HG03442 (cell line): Measurements from ENCODE around the gene CPNE4.

Source experiments
- ATAC-seq: cut with Tn5 transposase; IDR thresholded peaks from one replicate; pipeline ENCODE4 v1.9.1; 2021; ENCODE audit warnings: mild to moderate bottlenecking, moderate library complexity; ENCODE audit not compliant: unreplicated experiment

Gene CPNE4

DNA sequence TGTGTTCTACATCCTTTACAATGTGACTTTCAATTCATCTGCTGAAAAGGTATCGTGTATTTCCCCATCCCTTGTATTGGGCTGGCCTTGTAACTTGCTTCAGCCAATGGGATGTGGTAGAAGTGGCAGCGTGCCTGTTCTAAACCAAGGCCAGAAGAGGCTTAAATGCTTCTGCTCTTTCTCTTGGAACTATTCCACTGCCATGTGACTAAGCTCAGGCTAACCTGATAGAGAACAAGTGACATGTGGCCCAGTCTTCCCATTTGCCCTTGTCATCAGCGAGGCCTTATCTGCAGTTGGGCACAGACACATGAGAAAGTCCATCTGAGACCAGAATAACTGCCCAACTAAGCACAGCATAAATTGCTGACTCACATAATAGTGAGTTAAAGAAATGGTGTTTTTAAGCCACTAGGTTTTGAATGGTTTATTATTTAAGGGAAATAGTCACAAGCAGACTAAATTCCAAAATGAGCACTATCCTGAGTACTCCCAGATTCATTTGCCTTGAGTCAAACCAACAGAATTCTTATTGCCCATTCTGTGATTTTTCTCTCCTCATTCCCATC, 230.2 kb downstream of the CPNE4 start:
- no peak for ATAC-seq

DNA sequence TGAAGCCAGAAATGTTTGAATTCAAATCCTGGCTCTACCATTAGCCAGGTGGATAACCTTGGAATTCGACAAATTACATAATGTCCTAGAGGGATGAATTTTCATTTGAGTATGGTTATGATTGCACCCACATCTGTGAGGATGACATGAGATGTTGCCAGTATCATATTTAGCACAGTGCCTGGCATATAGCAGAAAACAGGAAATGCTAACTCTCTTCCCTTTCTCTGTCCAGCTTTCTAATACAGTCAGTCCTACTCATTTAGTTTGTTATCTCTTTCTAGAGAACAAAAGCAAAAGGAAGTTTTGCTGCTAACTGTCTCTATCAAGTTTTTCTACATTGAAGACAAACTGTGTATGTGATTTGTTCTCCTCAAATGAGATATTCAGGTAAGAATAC, 231.7 kb downstream of the CPNE4 start:
- ATAC-seq = no peak

DNA sequence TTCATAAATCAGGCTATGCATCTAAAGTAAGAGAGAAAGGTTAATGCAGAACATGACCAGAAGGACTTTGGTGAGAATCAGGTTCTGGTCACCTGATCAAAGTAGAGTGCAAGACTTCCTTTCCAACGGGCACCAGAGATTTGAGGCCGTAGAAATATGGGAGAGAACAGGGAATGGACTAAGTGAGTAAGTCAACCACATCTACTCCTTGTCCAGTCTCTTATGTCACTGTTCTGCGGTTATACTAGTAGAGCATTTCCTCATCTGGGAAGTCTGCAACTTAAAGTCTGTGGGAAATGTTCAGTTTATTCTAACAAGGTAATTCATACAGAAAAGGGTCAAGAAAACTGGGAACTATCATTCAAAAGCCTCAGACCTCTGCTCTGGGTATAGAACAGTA, 232.8 kb downstream of the CPNE4 start:
- ATAC-seq = no peak

DNA sequence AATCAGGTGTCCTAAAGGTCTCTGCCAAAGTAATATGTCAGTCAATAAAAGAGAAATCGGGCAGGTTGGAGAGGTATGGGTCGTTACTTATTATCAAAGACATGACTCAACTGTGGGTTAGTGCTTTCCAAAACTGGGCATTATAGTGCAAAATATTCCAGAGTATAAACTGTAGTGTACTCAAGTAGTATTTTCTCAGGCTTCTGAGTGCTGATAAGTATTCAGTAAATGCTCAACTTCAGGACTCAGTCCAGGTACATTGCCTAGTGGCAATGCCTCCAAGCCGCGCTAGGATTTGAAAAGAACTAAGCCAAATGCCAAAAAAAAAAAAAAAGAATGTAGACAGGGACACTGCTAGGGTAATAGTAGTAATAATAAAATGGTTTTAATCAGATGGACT, 233.2 kb downstream of the CPNE4 start:
- no peak for ATAC-seq

DNA sequence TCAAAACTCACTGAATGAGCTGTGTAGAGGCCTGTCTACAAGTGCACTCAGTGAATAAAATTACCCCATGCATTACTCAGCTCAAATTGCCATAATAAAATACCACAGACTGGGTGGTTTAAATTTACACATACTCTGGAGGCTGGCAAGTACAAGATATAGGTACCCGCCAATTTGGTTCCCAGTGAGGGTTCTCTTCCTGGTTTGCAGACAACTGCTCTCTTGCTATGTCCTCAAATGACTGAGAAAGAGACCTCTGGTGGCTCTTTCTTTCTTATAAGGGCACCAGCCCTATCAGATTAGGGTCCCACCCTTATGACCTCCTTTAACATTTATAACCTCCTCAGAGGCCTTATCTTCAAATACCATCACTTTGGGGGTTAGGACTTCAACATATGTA, 237.0 kb downstream of the CPNE4 start:
- ATAC-seq = no peak

DNA sequence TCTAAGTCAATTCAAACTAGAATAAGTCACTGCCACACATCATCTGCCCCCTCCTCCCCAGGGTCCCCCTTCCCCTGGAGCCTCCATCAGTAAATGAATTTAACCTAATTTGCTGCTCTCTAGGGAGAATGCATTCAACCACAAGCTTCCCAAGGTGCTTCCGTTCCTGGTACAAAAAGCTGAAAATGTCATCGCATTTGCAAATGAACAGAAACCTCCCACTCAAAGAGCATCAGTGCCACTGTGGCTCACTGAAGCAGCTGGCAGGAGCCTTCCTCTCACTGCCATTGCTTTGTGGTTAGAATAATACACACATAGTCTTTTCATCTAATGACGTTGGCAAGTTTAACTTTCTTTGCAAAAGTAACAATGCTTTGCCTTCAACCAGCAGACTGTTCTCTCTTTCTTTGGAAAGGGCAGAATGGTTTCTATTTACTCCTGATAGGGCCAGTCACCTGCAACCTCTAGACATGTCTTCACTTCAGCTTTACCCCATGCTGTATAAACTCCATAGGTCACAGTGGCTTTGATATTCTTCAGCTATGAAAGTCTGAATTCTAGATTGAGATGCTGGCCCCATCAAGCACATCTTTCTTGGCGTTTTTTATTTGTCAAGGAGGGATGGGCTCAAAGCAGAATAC, 238.1 kb downstream of the CPNE4 start:
- peak; percentile 72 for ATAC-seq

DNA sequence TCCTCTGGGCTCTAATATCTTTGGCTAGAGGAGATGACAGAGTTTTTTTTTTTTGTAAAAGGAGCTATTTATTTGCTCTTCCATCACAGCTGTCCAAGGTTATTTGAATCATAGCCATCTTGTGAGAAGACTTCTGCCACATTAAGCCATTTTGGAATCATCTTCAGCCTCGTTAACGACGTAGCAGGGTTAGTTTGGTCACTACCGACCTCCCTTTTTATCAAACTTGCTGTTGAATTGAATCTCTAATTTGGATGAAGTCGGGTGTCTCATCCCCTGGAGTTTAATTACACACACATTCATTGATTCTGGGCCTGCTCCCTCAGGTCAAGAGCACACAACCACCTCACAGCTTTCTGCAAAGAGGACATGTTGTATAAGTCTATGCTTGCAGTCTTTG, 238.7 kb downstream of the CPNE4 start:
- ATAC-seq = no peak

DNA sequence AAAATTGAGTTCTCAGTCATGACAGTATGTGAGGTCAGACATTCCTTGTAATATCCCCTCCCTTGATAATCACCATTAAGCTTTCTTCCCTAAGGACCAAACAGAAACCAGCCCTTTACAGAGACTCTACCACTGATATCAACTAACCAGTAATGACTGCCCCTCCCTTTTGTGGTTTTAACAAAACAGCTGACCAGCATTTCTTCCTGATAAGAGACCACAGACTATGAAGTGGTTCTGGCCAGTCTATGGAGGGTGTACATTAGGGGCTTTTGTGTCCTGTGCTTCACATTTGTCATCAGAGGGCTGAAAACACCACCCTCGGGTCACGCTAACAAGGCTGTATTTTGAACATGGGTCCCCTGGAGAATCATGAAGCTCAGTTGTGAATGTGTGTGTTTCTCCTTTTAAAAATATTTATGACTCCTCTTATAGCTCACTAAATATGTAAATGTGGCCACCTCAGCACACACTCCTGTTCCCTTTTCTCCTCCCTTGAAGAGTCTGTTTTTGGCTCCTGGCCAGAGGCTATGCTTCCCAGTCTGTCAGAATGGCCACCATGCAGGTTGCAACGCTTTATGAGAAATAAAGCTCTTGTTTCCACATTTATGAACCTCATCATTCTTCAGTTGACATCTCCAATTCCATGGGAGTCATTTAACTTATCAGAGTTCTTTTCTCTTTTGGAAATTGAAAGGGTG, 239.3 kb downstream of the CPNE4 start:
- ATAC-seq = peak; percentile 51

DNA sequence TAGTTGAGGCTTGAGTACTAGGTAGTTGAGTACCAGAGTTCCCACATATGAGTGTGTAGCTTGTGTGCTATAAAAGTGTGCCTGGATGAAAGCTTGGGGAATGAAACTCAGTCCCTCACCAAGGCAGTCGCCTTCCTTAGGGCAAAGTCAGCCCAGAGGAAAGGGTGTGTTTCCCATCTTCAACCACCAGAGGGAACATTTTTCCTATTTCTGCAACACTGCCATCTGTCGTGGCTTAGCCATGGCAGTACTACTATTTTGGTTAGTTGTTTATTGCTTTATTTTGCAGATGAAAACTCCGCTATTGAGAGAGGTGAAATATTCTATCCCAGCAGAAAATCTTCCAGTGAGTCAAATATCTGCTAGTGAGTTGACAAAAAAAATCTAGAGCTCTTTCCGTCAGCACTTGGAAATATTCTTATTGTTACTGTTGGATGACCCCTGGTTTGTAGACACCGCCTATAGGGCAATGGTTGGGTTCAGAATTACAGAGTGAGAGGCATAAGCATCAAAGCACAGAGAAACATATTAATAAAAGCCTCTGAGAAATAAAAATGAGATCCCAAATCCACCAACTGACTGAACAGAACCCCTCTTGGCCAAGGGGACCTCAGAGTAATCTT, 239.9 kb downstream of the CPNE4 start:
- ATAC-seq = peak; percentile 42

DNA sequence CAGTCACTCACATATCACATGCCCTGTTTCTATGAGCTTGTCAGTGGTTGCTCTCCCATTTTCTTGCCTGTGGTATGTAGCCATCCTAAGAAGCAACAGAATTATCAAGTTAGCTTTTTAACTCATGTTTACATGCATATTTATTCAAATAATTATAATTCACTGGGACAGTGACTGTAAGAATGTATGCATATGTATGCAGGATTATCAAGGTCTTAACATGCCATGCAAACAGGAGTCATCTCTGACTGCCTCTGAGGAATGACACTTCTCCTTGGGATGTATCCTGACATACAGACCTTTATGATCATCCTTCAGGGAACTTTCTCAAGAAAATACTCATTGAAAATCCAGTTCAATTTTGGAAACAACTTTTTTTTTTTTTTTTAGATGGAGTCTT, 240.9 kb downstream of the CPNE4 start:
- ATAC-seq = no peak

DNA sequence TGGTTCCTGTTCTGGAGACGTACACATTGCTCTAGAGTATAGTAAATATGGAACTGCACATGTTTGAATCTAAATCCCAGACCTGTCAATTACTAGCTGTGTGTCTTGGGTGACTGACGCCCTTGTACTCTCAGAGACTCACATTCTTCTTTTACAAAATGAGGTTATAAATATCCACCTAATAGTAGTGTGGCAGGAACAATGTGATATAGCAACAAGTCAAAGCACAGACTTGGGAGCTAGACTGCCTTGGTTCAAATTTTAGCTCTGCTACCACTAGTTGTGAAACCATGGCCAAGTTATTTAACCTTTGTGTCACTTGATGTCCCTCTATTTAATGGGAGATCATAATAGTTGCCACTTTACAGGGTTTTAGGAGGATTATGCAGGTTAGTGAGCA, 245.6 kb downstream of the CPNE4 start:
- no peak for ATAC-seq

DNA sequence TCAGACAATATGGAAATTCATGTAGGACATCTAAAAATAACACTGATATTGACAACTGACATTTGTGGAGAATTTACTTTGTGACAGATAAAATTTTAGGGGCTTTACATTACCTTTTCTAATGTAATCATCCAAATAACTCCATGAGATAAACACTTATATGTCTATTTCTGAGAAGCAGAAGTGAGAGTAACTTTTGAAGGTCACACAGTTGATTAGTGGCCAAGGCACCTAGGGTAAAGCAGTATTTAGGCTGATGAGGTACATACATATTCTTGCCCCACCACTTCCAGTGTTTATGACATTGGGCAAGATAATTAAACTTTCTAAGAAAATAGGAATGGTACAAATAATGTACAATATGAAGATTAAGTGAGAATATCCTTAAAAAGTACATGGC, 248.4 kb downstream of the CPNE4 start:
- peak; percentile 50 for ATAC-seq

DNA sequence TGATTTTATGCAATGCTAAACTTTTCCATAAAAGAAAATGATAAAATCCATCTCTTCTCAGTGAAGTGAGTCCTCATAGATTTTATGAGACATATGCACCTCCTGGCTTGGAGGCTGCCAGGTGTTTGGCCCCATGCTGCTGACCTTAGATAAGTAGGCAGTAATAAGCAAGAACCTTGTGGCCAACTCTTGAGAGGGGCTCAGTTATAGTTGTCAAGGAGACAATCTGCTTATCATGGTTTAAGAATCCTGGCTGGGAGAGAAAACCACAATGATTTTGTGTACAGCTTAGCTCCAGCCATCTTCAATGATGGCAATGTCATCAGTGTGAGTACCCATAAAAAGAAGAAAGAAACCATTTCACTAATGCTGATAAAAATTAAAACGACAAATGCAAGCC, 252.1 kb downstream of the CPNE4 start:
- ATAC-seq = no peak

DNA sequence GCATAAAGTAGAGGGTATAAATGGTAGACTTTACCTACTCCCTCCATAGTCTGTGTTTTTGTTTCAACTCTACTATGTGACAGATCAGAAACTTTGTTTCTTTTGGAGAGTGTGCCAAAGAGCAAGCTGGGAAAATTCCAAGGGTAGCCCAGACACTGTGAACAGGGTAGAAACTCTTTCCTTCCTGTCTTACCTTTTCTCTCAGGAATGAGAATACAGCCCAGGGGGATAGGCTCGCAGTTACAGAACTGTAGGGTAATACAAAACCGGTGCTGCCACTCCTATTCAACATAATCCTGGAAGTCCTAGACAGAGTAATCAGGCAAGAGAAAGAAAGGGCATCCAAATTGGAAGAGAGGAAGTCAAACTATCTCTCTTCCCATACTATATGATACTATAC, 256.3 kb downstream of the CPNE4 start:
- ATAC-seq = no peak

DNA sequence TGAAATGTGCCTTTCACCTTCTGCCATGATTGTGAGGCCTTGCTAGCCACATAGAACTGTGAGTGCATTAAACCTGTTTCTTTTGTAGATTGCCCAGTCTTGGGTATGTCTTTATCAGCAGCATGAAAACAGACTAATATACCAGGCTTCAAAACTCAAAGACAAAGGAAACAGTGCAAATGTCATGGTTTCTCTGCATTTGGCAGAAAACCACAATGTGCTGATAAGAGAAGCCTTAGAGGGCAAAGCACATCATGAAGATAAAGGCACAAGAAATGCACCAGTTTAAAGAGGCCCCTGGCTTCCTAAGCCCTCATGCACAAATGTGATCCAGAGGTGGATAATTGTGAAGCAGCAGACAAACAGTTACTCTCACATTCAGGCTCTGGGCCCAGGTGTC, 259.2 kb downstream of the CPNE4 start:
- no peak for ATAC-seq

DNA sequence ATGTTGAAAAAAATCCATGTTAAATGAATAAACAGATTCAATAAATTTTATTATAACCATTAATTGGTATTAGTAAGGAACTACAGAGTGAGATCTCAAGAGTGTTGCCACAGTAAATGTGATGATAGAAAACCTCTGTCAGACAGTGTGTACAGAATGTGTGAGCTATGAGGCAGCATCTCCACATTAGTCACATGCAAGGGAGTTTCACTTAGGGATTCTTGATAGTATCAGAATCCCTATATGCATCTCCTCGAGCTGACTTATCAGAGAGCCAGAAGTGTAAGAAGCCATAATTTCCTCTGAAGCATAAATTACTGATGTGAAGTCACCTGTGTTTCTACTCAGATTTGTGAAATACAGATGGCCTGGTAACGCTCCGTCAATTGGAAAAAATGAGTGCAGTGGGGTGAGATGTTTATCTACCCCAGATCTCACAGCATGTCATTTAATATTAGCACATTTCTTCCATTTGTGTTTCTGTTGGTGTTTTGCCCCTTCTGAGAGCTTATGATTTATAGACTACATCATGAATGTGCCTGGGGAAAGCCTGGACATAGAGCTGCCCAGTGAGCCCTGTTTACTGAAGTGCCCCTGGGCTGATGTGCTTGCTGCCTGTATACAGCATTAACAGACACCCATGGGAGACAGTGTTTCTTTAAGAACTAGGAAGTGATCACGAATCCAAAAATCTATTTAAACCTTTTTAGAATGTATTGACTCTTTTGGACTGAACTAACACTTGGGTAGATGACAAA, 262.4 kb downstream of the CPNE4 start:
- no peak for ATAC-seq

DNA sequence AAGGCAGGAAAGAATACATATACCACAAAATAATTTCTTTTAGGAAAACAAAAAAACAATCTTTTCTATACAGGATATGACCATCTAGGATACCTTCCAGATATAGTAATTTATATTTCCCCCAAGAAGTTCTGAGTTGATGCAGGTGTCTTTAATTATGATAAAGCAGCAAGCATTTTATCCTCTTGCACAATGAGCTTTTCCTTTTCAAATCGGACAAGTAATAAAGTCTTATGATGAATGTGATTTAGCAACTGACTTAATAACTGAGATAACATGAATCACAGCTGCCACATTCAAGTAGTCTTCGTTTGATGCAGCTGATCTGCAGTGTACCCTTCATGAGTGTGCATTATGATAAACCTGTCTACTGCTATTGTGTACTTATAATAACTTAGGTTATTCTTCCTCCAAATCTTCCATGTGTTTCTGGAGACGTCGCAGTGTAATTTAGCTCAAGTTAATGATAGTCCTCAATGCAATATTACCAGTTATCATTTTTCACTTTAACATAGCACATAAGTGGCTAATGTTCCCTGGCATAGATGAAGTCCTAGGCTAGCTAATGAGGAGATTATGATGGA, 271.7 kb downstream of the CPNE4 start:
- ATAC-seq = no peak

DNA sequence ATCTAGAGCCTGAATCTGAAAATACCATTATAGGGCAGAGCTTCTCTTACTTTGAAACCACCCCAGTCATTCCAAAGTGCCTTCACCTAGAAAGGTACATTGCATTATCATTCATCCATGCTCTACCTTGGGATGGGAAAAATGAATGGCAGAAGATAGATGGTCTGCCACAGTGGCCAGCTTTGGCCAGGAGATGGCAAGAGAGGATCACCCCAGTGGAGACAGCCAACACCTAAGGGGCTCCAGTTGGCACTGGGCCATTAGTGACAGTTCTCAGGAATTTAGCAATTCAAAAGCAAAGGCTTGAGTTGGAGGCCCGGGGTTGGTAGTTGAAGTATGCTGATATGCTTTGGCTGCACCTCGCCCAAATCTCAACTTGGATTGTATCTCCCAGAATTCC, 278.4 kb downstream of the CPNE4 start:
- no peak for ATAC-seq

DNA sequence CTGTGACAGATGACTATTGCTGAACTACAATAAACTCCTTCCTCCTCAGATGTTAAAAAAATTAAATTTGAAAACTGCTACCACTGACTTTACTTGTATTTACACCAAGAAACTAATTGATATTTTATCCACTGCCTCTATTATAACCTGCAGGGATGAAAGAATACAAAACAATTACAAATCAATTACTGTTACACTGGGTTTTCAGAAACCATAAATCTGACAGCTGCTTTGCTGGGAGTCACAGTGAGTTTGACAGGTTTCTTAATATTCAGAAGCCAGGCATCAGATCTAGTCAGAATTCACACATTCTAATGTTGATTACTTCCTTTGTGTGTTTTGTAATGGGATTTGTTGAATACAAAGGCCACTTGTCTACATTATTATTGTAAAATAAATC, 279.4 kb downstream of the CPNE4 start:
- ATAC-seq = no peak

DNA sequence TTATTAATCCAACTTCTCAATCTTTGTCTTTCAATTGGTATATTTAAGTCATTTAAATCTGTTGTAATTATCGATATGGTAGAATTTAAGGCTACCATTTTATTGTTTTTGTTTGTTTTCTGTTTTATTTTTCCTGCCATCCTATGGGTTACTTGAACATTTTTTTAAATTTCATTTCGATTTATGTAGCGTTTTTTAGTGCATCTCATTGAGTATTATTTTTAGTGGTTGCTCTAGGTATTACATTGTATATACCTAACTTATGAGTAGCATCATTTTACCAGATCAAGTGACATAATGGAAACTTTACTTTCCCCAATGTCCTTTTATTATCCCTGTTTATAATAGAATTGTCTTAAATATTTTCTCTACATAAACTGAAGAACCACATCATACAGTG, 284.6 kb downstream of the CPNE4 start:
- ATAC-seq = no peak

DNA sequence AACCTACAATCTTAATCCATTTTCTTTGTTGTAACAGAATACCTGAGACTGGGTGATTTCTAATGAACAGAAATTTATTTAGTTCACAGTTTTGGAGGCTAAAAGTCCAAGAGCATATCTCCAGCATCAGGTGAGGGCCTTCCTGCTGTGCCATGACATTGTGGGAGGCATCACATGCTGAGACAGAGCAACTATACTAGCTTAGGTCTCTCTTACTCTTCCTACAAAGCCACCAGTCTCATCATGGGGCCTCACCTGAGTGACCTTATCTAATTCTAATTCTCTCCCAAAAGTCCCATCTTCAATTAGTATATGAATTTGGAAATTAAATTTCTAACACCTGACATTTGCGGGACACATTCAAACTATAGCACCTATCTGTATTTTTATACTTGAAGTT, 285.0 kb downstream of the CPNE4 start:
- ATAC-seq = no peak
